ENCODE data around the gene E2F4.

Gene E2F4, protein sequence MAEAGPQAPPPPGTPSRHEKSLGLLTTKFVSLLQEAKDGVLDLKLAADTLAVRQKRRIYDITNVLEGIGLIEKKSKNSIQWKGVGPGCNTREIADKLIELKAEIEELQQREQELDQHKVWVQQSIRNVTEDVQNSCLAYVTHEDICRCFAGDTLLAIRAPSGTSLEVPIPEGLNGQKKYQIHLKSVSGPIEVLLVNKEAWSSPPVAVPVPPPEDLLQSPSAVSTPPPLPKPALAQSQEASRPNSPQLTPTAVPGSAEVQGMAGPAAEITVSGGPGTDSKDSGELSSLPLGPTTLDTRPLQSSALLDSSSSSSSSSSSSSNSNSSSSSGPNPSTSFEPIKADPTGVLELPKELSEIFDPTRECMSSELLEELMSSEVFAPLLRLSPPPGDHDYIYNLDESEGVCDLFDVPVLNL

DNA sequence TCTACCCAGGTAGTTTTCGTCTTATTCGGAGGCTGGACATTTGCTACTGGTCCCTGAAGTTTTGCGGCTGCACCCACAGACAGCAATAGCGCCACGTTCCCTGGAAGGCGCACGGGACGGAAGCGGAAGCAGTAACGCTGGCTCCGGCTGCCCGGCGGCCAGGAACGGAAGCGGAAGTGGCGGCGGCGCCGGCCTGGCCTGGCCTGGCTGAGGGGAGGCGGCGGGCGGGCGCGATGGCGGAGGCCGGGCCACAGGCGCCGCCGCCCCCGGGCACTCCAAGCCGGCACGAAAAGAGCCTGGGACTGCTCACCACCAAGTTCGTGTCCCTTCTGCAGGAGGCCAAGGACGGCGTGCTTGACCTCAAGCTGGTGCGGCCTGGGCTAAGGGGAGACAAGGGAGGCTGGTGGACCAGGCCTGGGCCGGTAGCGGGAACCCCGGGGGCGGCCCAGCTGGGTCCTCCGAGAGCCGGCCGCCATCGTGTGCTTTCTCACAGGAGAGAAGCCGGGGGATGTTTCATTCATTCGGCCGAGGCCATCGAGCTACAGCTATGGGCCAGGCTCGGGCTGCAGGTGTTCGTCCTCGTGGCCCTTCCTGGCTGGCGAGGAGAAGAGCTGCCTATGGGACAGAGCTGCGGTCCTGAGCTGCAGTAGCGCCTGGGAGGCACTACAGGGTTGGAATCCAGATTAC, at the start of gene E2F4:
Gene E2F4 (plus strand): TSS at position 161 of the 687 bp plus-strand sequence. CDS start 73 bp downstream, at position 234.
- DNase-seq: peak; percentile 41 to 96 (median 88)

- no peak for DNase-seq
Observed at GRCh38 chr16:67142342-67142741, 49.6 kb upstream of the E2F4 start.

GRCh38 chr16:67144943-67145342, 47.0 kb upstream of the E2F4 start:
- DNase-seq: no peak

GRCh38 chr16:67145746-67146145, 46.2 kb upstream of the E2F4 start:
- no peak for DNase-seq

GRCh38 chr16:67146523-67147357, 45.2 kb upstream of the E2F4 start:
- peak in 4 of 58 donors; percentile 11 to 36 (median 25) for DNase-seq

DNA sequence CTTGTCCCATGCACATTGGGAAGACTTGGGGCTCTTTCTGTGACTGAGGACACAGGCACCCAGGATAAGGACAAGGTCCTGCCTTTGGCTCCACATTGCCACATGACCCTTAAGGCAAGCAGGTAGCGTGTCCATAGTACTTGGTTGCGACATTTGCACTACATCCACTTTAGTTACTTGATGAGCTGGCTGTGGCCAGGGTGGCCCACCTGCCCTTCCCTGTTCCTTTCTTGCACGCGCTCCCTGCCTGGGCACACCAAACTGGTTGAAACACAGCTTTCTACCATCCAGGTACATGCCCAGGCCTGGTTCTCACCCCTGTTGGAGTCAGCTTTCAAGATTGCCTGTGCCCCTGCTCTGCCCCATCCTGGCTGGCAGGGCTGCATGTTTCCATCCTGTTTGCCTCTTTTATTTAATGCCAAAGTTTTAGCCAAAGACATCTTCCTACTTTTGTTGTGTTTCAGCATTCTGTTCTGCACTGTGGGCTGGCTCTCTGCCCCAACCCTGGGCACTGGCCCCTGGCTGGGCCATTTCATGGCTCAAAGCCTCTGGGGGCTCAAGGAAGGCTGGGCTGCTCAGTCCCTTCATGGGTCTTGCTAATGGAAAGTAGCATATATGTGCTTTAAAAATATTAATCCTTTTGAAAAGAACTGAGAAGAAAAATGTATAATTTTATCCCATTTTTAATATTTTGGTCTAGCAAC, 44.4 kb upstream of the E2F4 start:
- DNase-seq: peak in 2 of 58 donors; percentile 12 to 16

DNA sequence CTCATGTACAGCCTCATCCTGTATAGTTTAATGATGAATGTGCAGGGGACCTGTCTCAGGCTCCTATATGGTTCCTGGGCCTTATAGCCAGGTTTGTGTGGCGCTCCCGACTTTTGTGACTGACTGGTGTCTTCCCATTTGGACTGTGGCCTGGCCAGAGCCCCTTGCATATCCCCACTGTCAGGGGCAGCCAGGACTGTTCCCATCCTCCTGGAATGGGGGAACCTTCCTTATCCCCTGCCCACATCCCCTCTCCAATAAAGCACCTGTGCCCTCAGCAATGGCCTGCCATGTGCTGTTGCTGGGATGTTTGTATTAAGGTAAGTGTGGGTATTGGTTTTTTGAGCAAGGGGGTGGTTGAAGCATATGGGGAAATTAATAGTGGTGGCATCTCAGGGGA, 43.7 kb upstream of the E2F4 start:
- DNase-seq: no peak

DNA sequence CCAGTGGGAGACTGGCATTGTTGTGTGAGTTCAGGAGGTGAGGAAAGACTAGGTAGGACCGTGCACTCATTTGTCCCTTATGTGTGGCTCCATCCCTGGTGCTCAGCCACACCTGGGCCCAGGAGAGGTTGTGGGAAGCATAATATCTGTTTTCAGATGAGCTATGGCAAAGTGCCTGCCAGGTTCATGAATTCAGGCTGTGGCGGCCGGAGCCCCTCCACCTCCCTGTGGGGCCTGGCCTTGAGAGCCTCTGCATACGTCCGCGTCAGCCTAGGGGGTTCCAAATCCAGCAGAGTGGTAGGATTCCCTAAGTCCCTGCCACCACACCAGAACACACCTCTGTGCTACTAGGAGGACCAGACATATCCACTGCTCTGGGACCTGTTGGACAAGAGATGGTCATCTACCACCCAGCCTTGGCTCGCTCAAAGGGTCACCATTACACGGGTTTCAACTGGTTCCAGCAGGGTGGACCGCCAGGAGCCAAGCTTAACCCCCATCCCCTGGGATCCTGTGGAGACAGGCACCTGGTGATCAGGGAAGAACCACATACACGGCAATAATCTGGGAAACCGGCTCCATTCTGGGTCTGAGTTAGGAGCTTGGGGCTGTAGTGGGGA, 43.2 kb upstream of the E2F4 start:
- no peak for DNase-seq

DNA sequence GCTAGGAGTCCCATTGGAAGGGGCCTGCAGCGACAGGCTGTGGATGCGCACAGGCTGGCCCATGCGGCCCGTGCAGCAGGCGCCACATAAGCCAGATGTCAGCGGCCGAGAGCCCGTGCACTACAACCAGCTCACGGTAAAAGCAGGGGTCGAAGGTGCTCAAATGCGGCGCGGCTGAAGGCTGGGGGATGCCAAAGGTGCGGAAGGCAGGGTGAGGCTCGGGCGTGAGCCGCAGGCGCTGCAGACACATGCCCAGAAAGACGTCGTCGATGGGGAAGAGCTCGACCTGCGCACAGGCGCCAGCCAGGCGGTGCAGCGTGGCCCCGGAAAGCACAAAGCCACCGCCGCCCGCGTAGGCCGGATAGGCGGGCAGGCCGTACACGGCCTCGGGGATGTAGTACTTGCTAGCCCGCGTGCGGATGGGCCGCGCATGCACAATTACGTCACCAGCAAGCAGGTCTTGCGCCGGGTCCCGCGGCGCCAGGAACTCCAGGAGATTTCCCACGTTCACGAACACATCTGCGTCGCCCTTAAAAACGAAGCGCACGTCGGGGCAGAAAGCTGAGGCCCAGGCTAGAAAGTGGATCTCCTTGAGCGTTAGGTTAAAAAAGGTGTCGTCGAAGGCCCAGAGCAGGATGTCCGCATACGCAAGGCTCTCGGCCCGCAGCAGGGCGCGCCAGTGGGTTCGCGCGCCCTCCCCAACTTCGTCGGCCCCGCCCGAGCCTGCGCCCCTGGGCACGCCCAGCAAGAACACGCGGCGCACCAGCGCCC, 42.5 kb upstream of the E2F4 start:
- no peak for DNase-seq

GRCh38 chr16:67150047-67150832, 41.7 kb upstream of the E2F4 start:
- DNase-seq: peak in 4 of 58 donors; percentile 16 to 63 (median 50)

- peak in 49 of 58 donors; percentile 33 to 84 (median 64) for DNase-seq
Observed at GRCh38 chr16:67150833-67151396, 41.0 kb upstream of the E2F4 start, which contains the start of gene B3GNT9. TSS of gene B3GNT9 (minus strand) at chr16:67150998. CDS start at chr16:67150485, 513 bp downstream.

GRCh38 chr16:67151431-67152097, 40.4 kb upstream of the E2F4 start:
- no peak for DNase-seq

DNA sequence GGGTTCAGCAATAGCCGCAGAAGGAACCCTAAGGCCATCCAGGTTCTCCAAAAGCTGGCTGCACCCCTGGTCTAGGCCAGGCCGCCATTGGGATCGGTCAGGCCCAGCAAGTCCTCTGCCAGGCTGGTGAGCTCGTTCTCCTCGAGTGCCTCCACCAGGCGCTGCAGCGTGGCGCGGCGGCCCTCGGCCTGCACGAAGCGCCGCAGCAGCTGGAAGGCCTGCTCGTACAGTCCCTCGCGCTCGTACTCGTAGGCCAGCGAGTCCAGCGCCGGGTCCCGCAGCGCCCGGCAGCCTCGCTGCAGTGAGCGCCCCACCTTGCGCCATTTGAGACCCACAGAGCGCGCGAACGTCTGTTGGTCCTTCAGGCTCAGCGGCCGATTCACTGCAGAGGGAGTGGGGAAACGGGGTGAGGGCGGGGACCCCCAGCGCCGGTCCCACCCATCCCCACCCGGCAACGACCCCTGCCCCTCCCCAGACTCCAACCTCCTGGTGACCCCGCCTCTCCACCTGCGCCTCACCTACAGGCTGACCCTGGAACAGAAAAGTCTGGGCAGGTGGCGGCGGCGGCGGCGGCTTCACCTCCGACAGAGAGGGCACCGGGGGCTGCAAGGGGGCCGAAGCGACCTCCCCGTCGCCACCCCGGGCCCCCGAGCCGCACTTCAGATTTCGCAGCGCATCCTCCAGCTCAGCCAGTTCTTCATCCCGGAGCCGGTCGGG, 37.2 kb upstream of the E2F4 start:
- DNase-seq: peak in 1 of 58 donors; percentile 31

GRCh38 chr16:67155295-67156142, 36.4 kb upstream of the E2F4 start:
- DNase-seq: peak in 54 of 58 donors; percentile 23 to 81 (median 62)

GRCh38 chr16:67156143-67156844, 35.7 kb upstream of the E2F4 start:
- DNase-seq: no peak

Measured in anterior cingulate cortex (tissue), 58 donors.